DND-41 (cell line): ENCODE results near the gene POC1B.

Experiments used
- EZH2 ChIP-seq: IDR thresholded peaks from 3 replicates; pipeline ENCODE4 v1.6.1; 2012; ENCODE audit warnings: borderline replicate concordance, low read depth, mild to moderate bottlenecking, moderate library complexity, low read length, inconsistent platforms; ENCODE audit not compliant: severe bottlenecking
- TF ChIP-seq, protein P1 (sequence below): IDR thresholded peaks from 2 replicates; pipeline ENCODE4 v1.5.1; 2012; ENCODE audit warnings: borderline replicate concordance, low read length, moderate library complexity, mild to moderate bottlenecking; ENCODE audit not compliant: poor library complexity, severe bottlenecking; ENCODE audit errors: extremely low read depth

DNA sequence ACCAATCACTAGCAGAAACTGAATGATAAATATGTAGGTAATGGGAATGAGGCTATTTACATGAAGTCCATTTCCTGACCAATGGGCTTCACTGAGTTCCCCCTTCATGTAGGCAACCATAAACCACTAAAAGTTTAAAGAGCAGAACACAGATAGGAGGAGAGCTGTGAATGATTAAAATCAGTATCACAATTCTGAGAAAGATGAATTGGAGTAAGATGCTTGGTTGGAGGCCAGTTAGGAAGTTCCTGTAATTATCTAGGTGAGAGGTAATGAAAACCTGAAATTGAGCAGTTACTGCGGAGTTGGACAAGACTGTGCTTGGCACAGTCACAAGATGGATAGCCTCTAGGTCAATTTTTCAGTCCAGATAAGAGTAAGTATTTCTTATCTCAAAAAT, 57.8 kb downstream of the POC1B start:
- TF ChIP-seq, protein P1, sequence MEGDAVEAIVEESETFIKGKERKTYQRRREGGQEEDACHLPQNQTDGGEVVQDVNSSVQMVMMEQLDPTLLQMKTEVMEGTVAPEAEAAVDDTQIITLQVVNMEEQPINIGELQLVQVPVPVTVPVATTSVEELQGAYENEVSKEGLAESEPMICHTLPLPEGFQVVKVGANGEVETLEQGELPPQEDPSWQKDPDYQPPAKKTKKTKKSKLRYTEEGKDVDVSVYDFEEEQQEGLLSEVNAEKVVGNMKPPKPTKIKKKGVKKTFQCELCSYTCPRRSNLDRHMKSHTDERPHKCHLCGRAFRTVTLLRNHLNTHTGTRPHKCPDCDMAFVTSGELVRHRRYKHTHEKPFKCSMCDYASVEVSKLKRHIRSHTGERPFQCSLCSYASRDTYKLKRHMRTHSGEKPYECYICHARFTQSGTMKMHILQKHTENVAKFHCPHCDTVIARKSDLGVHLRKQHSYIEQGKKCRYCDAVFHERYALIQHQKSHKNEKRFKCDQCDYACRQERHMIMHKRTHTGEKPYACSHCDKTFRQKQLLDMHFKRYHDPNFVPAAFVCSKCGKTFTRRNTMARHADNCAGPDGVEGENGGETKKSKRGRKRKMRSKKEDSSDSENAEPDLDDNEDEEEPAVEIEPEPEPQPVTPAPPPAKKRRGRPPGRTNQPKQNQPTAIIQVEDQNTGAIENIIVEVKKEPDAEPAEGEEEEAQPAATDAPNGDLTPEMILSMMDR = no peak
- TF ChIP-seq EZH2 = no peak
